HepG2 (cell line): Measurements from ENCODE around the gene NFKBIA. TPM values are rescaled to one million over a fixed set of nuclear protein-coding genes. Genes with fewer than 3 reads are reported as not detected.

ENCODE experiments used
- NR2F6 ChIP-seq, 2 experiments: IDR thresholded peaks; 2 replicates each; pipeline ENCODE4 v1.6.1; 2016; ENCODE audit warnings: antibody characterized with exemption in 1 of 2, mild to moderate bottlenecking in 1 of 2
- RARG ChIP-seq: sonication (generic); formaldehyde crosslinking; IDR thresholded peaks from 2 replicates; pipeline ENCODE4 v1.4.0; 2020; ENCODE audit warnings: low read depth, mild to moderate bottlenecking, missing genetic modification reagents
- RFX5 ChIP-seq: IDR thresholded peaks from 2 replicates; pipeline ENCODE4 v1.6.1; 2011; ENCODE audit warnings: low read depth, low read length, improper control_type of control experiment
- ZFP36L1 ChIP-seq: sonication (generic); formaldehyde crosslinking; IDR thresholded peaks from 2 replicates; pipeline ENCODE4 v1.8.0; 2022; ENCODE audit warnings: mild to moderate bottlenecking, missing genetic modification reagents, moderate library complexity
- ZFP37 ChIP-seq: sonication (generic); formaldehyde crosslinking; IDR thresholded peaks from 2 replicates; pipeline ENCODE4 v1.4.0; 2020; ENCODE audit warnings: missing genetic modification reagents, borderline replicate concordance
- ZFX ChIP-seq: sonication (generic); formaldehyde crosslinking; IDR thresholded peaks from 2 replicates; pipeline ENCODE4 v1.4.0; 2020; ENCODE audit warnings: mild to moderate bottlenecking, low read depth, missing genetic modification reagents, moderate library complexity
- ZNF232 ChIP-seq: sonication (generic); formaldehyde crosslinking; IDR thresholded peaks from 2 replicates; pipeline ENCODE4 v1.4.0; 2020; ENCODE audit warnings: missing genetic modification reagents, borderline replicate concordance
- ZNF737 ChIP-seq: sonication (generic); formaldehyde crosslinking; IDR thresholded peaks from 2 replicates; pipeline ENCODE4 v1.5.0; 2020; ENCODE audit warnings: missing genetic modification reagents, mild to moderate bottlenecking, borderline replicate concordance
- ZNF816 ChIP-seq: sonication (generic); formaldehyde crosslinking; IDR thresholded peaks from 2 replicates; pipeline ENCODE4 v1.8.0; 2022; ENCODE audit warnings: missing genetic modification reagents, mild to moderate bottlenecking, borderline replicate concordance
- polyA plus RNA-seq, 8 experiments: library from polyadenylated mRNA; depleted of rRNA in 3 of 8; stranded (reverse) in 7 of 8; unstranded in 1 of 8; fragments of >200 nt; fragmentation: Illumina TruSeq in 4 of 8; extraction: Trizol in 4 of 8; gene quantifications; 2 replicates each; pipeline versions ENCODE4 v1.2.1 to v1.2.3, GENCODE V29; 2011 to 2016; ENCODE audit warnings: low read depth in 4 of 8, missing spikeins in 1 of 8, mixed read lengths in 1 of 8; ENCODE audit not compliant: insufficient read depth in 1 of 8
- total RNA-seq, 5 experiments: library from RNA; depleted of rRNA; stranded (reverse); fragments of >200 nt; fragmentation: Illumina TruSeq; extraction: Trizol; gene quantifications; 2 replicates each; pipeline ENCODE4 v1.2.3, GENCODE V29; 2016; ENCODE audit warnings: low read depth in 1 of 5
- TF ChIP-seq, protein P1 (sequence below): sonication (generic); formaldehyde crosslinking; IDR thresholded peaks from 2 replicates; pipeline ENCODE4 v1.9.0; 2021; ENCODE audit warnings: mild to moderate bottlenecking, missing genetic modification reagents
- TF ChIP-seq, protein P2 (sequence below): sonication (generic); formaldehyde crosslinking; IDR thresholded peaks from 2 replicates; pipeline ENCODE4 v1.4.0; 2020; ENCODE audit warnings: low read depth, mild to moderate bottlenecking, missing genetic modification reagents
- TF ChIP-seq, protein P3 (sequence below): sonication (generic); formaldehyde crosslinking; IDR thresholded peaks from 2 replicates; pipeline ENCODE4 v1.9.0; 2021; ENCODE audit warnings: missing genetic modification reagents, mild to moderate bottlenecking, borderline replicate concordance
- TF ChIP-seq, protein P4 (sequence below): sonication (generic); formaldehyde crosslinking; IDR thresholded peaks from 2 replicates; pipeline ENCODE4 v1.4.0; 2020; ENCODE audit warnings: missing genetic modification reagents
- TF ChIP-seq, protein P5 (sequence below): sonication (generic); formaldehyde crosslinking; IDR thresholded peaks from 2 replicates; pipeline ENCODE4 v1.4.0; 2020; ENCODE audit warnings: missing genetic modification reagents, borderline replicate concordance

Gene NFKBIA
- total and polyA plus RNA-seq, 2 of the 13 experiments (the other 11 are each of a cell fraction or from before 2014, with no cell fraction given): 197 to 319 TPM

DNA sequence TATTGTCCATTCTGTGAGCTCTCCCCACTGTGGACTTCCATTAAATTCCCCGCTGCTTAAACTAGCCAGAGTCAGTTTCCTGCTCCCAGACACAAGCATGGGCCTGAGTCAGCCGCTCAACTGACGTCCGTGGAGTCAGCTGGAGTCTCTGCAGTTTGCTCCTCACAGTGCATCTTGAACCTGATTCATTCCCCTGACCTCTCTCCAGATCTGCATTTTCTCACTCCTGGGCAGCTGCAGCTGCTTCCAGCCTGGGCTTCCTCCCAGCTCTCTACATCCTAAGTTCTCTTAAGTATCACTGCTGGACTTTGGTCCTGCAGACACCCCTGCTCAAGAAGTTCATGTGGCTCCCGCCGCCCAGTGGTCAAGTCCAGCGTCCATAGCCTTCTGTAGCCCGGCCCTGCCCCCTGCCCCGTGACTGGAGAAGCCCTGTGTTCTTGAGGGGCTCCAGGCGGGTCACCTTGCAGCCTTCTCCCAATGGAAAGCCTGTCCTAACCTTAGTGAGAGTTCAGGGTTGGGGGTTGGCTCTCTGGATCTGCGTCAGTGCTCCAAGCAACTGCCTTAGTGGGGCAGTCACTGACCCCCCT is 20.0 kb downstream of the NFKBIA start (continued):
- TF ChIP-seq ZFX (CRISPR knock-in tag) (no peak), RARG (CRISPR knock-in tag) (no peak), ZNF816 (CRISPR knock-in tag) (no peak), ZNF737 (0 out of 2 replicates have a peak, but pooled peaks have one; percentile 78), ZFP37 (CRISPR knock-in tag) (peak; percentile 69), ZNF232 (CRISPR knock-in tag) (peak; percentile 73; the same call in 1 of the 2 replicates), NR2F6 (IDR thresholded peaks at IDR 0.05) (no peak), NR2F6 (CRISPR knock-in tag; IDR thresholded peaks at IDR 0.05) (no peak), RFX5 (no peak; the same call in 1 of the 2 replicates), ZFP36L1 (peak; percentile 80; the same call in 1 of the 2 replicates)
- TF ChIP-seq, protein P1, sequence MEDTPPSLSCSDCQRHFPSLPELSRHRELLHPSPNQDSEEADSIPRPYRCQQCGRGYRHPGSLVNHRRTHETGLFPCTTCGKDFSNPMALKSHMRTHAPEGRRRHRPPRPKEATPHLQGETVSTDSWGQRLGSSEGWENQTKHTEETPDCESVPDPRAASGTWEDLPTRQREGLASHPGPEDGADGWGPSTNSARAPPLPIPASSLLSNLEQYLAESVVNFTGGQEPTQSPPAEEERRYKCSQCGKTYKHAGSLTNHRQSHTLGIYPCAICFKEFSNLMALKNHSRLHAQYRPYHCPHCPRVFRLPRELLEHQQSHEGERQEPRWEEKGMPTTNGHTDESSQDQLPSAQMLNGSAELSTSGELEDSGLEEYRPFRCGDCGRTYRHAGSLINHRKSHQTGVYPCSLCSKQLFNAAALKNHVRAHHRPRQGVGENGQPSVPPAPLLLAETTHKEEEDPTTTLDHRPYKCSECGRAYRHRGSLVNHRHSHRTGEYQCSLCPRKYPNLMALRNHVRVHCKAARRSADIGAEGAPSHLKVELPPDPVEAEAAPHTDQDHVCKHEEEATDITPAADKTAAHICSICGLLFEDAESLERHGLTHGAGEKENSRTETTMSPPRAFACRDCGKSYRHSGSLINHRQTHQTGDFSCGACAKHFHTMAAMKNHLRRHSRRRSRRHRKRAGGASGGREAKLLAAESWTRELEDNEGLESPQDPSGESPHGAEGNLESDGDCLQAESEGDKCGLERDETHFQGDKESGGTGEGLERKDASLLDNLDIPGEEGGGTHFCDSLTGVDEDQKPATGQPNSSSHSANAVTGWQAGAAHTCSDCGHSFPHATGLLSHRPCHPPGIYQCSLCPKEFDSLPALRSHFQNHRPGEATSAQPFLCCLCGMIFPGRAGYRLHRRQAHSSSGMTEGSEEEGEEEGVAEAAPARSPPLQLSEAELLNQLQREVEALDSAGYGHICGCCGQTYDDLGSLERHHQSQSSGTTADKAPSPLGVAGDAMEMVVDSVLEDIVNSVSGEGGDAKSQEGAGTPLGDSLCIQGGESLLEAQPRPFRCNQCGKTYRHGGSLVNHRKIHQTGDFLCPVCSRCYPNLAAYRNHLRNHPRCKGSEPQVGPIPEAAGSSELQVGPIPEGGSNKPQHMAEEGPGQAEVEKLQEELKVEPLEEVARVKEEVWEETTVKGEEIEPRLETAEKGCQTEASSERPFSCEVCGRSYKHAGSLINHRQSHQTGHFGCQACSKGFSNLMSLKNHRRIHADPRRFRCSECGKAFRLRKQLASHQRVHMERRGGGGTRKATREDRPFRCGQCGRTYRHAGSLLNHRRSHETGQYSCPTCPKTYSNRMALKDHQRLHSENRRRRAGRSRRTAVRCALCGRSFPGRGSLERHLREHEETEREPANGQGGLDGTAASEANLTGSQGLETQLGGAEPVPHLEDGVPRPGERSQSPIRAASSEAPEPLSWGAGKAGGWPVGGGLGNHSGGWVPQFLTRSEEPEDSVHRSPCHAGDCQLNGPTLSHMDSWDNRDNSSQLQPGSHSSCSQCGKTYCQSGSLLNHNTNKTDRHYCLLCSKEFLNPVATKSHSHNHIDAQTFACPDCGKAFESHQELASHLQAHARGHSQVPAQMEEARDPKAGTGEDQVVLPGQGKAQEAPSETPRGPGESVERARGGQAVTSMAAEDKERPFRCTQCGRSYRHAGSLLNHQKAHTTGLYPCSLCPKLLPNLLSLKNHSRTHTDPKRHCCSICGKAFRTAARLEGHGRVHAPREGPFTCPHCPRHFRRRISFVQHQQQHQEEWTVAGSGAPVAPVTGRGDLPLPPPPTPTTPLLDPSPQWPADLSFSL: no peak
- TF ChIP-seq, protein P2, sequence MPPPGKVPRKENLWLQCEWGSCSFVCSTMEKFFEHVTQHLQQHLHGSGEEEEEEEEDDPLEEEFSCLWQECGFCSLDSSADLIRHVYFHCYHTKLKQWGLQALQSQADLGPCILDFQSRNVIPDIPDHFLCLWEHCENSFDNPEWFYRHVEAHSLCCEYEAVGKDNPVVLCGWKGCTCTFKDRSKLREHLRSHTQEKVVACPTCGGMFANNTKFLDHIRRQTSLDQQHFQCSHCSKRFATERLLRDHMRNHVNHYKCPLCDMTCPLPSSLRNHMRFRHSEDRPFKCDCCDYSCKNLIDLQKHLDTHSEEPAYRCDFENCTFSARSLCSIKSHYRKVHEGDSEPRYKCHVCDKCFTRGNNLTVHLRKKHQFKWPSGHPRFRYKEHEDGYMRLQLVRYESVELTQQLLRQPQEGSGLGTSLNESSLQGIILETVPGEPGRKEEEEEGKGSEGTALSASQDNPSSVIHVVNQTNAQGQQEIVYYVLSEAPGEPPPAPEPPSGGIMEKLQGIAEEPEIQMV (CRISPR knock-in tag): peak; percentile 21; the same call in 1 of the 2 replicates
- TF ChIP-seq, protein P3, sequence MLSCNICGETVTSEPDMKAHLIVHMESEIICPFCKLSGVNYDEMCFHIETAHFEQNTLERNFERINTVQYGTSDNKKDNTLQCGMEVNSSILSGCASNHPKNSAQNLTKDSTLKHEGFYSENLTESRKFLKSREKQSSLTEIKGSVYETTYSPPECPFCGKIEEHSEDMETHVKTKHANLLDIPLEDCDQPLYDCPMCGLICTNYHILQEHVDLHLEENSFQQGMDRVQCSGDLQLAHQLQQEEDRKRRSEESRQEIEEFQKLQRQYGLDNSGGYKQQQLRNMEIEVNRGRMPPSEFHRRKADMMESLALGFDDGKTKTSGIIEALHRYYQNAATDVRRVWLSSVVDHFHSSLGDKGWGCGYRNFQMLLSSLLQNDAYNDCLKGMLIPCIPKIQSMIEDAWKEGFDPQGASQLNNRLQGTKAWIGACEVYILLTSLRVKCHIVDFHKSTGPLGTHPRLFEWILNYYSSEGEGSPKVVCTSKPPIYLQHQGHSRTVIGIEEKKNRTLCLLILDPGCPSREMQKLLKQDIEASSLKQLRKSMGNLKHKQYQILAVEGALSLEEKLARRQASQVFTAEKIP: no peak
- TF ChIP-seq, protein P4, sequence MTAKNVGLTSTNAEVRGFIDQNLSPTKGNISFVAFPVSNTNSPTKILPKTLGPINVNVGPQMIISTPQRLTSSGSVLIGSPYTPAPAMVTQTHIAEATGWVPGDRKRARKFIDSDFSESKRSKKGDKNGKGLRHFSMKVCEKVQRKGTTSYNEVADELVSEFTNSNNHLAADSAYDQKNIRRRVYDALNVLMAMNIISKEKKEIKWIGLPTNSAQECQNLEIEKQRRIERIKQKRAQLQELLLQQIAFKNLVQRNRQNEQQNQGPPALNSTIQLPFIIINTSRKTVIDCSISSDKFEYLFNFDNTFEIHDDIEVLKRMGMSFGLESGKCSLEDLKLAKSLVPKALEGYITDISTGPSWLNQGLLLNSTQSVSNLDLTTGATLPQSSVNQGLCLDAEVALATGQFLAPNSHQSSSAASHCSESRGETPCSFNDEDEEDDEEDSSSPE (CRISPR knock-in tag): no peak
- TF ChIP-seq, protein P5, sequence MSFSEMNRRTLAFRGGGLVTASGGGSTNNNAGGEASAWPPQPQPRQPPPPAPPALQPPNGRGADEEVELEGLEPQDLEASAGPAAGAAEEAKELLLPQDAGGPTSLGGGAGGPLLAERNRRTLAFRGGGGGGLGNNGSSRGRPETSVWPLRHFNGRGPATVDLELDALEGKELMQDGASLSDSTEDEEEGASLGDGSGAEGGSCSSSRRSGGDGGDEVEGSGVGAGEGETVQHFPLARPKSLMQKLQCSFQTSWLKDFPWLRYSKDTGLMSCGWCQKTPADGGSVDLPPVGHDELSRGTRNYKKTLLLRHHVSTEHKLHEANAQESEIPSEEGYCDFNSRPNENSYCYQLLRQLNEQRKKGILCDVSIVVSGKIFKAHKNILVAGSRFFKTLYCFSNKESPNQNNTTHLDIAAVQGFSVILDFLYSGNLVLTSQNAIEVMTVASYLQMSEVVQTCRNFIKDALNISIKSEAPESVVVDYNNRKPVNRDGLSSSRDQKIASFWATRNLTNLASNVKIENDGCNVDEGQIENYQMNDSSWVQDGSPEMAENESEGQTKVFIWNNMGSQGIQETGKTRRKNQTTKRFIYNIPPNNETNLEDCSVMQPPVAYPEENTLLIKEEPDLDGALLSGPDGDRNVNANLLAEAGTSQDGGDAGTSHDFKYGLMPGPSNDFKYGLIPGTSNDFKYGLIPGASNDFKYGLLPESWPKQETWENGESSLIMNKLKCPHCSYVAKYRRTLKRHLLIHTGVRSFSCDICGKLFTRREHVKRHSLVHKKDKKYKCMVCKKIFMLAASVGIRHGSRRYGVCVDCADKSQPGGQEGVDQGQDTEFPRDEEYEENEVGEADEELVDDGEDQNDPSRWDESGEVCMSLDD (CRISPR knock-in tag): no peak
